ENCODE results near the gene NLRC5.

GRCh38 chr16:56953006-56953405 lies 36.4 kb upstream of the NLRC5 start:
- TF ChIP-seq CTCF (IDR thresholded peaks at IDR 0.05; ENCODE audit: insufficient read depth, low read depth, low read length) (no peak), EZH2 (IDR thresholded peaks at IDR 0.05; ENCODE audit: insufficient read depth, low read length) (no peak)
